Endodermal cell (in vitro differentiated cells): ENCODE data around the gene GPR34. TPM values are rescaled to one million over a fixed set of nuclear protein-coding genes. Genes with fewer than 3 reads are reported as not detected.

Source experiments
- DNase-seq: peaks from one replicate; pipeline ENCODE4 v3.0.0-alpha.2; 2017
- H3K27ac ChIP-seq: 2 replicates; pipeline ENCODE4 v1.5.1; 2013; ENCODE audit warnings: mild to moderate bottlenecking, low read depth, low read length, moderate library complexity
- H3K27me3 ChIP-seq: 2 replicates; pipeline ENCODE4 v1.6.1; 2013; ENCODE audit warnings: mild to moderate bottlenecking, low read length, moderate library complexity; ENCODE audit not compliant: insufficient read depth, control insufficient read depth, poor library complexity, severe bottlenecking
- H3K36me3 ChIP-seq: 2 replicates; pipeline ENCODE4 v1.7.0; 2013; ENCODE audit warnings: mild to moderate bottlenecking, low read length, moderate library complexity; ENCODE audit not compliant: control insufficient read depth, insufficient read depth
- H3K4me1 ChIP-seq: one replicate; pipeline ENCODE4 v1.7.0; 2013; ENCODE audit warnings: low read length; ENCODE audit not compliant: control insufficient read depth, insufficient read depth
- H3K4me3 ChIP-seq: 2 replicates; pipeline ENCODE4 v1.5.1; 2013; ENCODE audit warnings: mild to moderate bottlenecking, low read length, moderate library complexity
- H3K9ac ChIP-seq: 2 replicates; pipeline ENCODE4 v1.6.1; 2013; ENCODE audit warnings: mild to moderate bottlenecking, low read length, moderate library complexity; ENCODE audit not compliant: poor library complexity, severe bottlenecking; ENCODE audit errors: extremely low read depth
- H3K9me3 ChIP-seq: 2 replicates; pipeline ENCODE4 v1.6.1; 2013; ENCODE audit warnings: mild to moderate bottlenecking, low read length, moderate library complexity; ENCODE audit not compliant: control insufficient read depth
- H3K27ac Mint-ChIP-seq: 2 replicates; pipeline ENCODE4 v1.8.0; 2020; ENCODE audit warnings: mixed read lengths
- H3K27me3 Mint-ChIP-seq: 2 replicates; pipeline ENCODE4 v1.8.0; 2021; ENCODE audit warnings: mild to moderate bottlenecking, mixed read lengths; ENCODE audit not compliant: insufficient read depth
- H3K36me3 Mint-ChIP-seq: 2 replicates; pipeline ENCODE4 v1.8.0; 2020; ENCODE audit warnings: low read depth, mixed read lengths
- H3K4me1 Mint-ChIP-seq: 2 replicates; pipeline ENCODE4 v1.8.0; 2020; ENCODE audit warnings: mixed read lengths
- H3K4me3 Mint-ChIP-seq: 2 replicates; pipeline ENCODE4 v1.8.0; 2020; ENCODE audit warnings: mild to moderate bottlenecking, moderate library complexity, mixed read lengths
- H3K9me3 Mint-ChIP-seq: 2 replicates; pipeline ENCODE4 v1.8.0; 2020; ENCODE audit warnings: mild to moderate bottlenecking, mixed read lengths
- WGBS, 2 experiments: methylation state at CpG; one replicate each; pipeline versions ENCODE4 v1.1.5 to v1.1.7; 2013; ENCODE audit warnings: missing lambda C conversion rate in 2 of 2, mixed read lengths in 1 of 2; ENCODE audit not compliant: insufficient coverage in 1 of 2, insufficient read length in 1 of 2; 5-methylcytosine and 5-hydroxymethylcytosine counted together
- total RNA-seq, 2 donors: library from RNA; stranded (reverse); fragmentation: NEBNext Ultra II Directional in 1 of 2; extraction: Animal tissue kit (Norgen Biotek cat#: 25700) in 1 of 2; gene quantifications; 2 replicates in 1 of 2; 3 replicates in 1 of 2; pipeline ENCODE4 v1.2.1, GENCODE V29; 2021
- TF ChIP-seq, protein P1 (sequence below): fragments of 200-600 bp; sonication (generic); conservative IDR thresholded peaks from 2 replicates; pipeline ENCODE4 v1.5.0; 2021; ENCODE audit warnings: antibody characterized with exemption, mild to moderate bottlenecking

GPR34 gene
- total RNA-seq, 2 donors from 2014 or later, result not detected

GRCh38 chrX:41666251-41666650, 22.5 kb upstream of the GPR34 start:
- Mint-ChIP-seq H3K27me3 (no peaks in the 10 kb centered on the region), H3K9me3 (peaks cover 15% of the 10 kb centered on the region), H3K4me3 (no peak overlapping the region), H3K36me3 (peaks cover 3% of the 10 kb centered on the region), H3K4me1 (no peaks in the 10 kb centered on the region), H3K27ac (no peak overlapping the region)
- H3K9me3 ChIP-seq, result no peaks in the 10 kb centered on the region
- H3K4me3 ChIP-seq, result no peak overlapping the region
- H3K4me1 ChIP-seq, result no peaks in the 10 kb centered on the region
- TF ChIP-seq, protein P1, sequence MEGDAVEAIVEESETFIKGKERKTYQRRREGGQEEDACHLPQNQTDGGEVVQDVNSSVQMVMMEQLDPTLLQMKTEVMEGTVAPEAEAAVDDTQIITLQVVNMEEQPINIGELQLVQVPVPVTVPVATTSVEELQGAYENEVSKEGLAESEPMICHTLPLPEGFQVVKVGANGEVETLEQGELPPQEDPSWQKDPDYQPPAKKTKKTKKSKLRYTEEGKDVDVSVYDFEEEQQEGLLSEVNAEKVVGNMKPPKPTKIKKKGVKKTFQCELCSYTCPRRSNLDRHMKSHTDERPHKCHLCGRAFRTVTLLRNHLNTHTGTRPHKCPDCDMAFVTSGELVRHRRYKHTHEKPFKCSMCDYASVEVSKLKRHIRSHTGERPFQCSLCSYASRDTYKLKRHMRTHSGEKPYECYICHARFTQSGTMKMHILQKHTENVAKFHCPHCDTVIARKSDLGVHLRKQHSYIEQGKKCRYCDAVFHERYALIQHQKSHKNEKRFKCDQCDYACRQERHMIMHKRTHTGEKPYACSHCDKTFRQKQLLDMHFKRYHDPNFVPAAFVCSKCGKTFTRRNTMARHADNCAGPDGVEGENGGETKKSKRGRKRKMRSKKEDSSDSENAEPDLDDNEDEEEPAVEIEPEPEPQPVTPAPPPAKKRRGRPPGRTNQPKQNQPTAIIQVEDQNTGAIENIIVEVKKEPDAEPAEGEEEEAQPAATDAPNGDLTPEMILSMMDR, result no peak
- H3K27ac ChIP-seq, result no peak overlapping the region
- DNase-seq, result no peak
- H3K9ac ChIP-seq, result no peak overlapping the region
- WGBS, 2 experiments, result 100% methylated on average over 1 of the region's 1 CpG; no CpG with 5 or more reads in 1 of the 2 experiments
- no peaks in the 10 kb centered on the region for H3K27me3 ChIP-seq
- peaks cover 28% of the 10 kb centered on the region for H3K36me3 ChIP-seq

- no peaks in the 10 kb centered on the region for H3K4me1 Mint-ChIP-seq
- TF ChIP-seq, protein P1, result no peak
- Histone ChIP-seq H3K9ac (no peak overlapping the region), H3K36me3 (peaks cover 28% of the 10 kb centered on the region), H3K27me3 (no peaks in the 10 kb centered on the region), H3K9me3 (no peaks in the 10 kb centered on the region), H3K4me1 (no peaks in the 10 kb centered on the region), H3K27ac (no peak overlapping the region), H3K4me3 (no peak overlapping the region)
- no peak overlapping the region for H3K27ac Mint-ChIP-seq
- no peak for DNase-seq
- H3K9me3 Mint-ChIP-seq, result peaks cover 21% of the 10 kb centered on the region
- H3K27me3 Mint-ChIP-seq, result no peaks in the 10 kb centered on the region
- peaks cover 3% of the 10 kb centered on the region for H3K36me3 Mint-ChIP-seq
- 93% methylated on average over 2 of the region's 3 CpGs; no CpG with 5 or more reads in 1 of the 2 experiments for WGBS, 2 experiments
- no peak overlapping the region for H3K4me3 Mint-ChIP-seq
These were observed 21.1 kb upstream of the GPR34 start for GRCh38 chrX:41667631-41668030.

DNA sequence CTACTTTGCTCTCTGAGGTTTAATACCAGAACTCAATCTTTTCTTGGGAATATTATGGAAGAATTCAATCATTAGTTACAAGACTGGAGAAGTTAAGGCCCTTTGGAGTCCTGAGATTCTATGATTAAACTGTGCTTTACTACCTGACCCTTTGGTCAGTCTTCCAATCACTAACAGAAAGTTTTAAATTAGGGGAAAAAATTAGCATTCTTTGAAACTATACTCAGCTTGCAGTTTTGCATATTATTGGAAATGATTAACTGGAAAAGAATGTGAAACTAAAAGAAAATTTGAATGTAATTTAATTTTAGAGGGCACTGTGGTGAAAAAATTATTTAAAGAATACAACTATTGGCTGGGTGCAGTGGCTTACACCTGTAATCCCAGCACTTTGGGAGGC, 18.7 kb upstream of the GPR34 start:
- Histone ChIP-seq H3K36me3 (peaks cover 18% of the 10 kb centered on the region), H3K4me1 (no peaks in the 10 kb centered on the region), H3K27me3 (no peaks in the 10 kb centered on the region), H3K9ac (no peak overlapping the region), H3K4me3 (no peak overlapping the region), H3K27ac (no peak overlapping the region), H3K9me3 (no peaks in the 10 kb centered on the region)
- peaks cover 3% of the 10 kb centered on the region for H3K36me3 Mint-ChIP-seq
- H3K27me3 Mint-ChIP-seq, result no peaks in the 10 kb centered on the region
- TF ChIP-seq, protein P1, result no peak
- H3K27ac Mint-ChIP-seq, result no peak overlapping the region
- peaks cover 26% of the 10 kb centered on the region for H3K9me3 Mint-ChIP-seq
- H3K4me1 Mint-ChIP-seq, result peaks cover 9% of the 10 kb centered on the region
- DNase-seq, result no peak
- no peak overlapping the region for H3K4me3 Mint-ChIP-seq
